K562 (cell line): ENCODE measurements around the gene MPIG6B. TPM values are rescaled to one million over a fixed set of nuclear protein-coding genes. Genes with fewer than 3 reads are reported as not detected.

Source experiments
- FOSL1 ChIP-seq: fragments of 200-800 bp; sonication (Bioruptor generic); conservative IDR thresholded peaks from 2 replicates; pipeline ENCODE4 v1.6.1; 2016; ENCODE audit warnings: missing genetic modification characterization, missing compliant biosample characterization
- FOXM1 ChIP-seq, 2 experiments: fragments of 450-650 bp in 1 of 2; sonication (generic) in 1 of 2; formaldehyde crosslinking in 1 of 2; IDR thresholded peaks; 2 replicates each; pipeline versions ENCODE4 v1.6.1 to v1.9.0; 2017 to 2022; ENCODE audit warnings: low read depth in 2 of 2, mild to moderate bottlenecking in 2 of 2, missing genetic modification reagents in 1 of 2, moderate library complexity in 1 of 2
- HDGF ChIP-seq: fragments of 450-650 bp; IDR thresholded peaks from 2 replicates; pipeline ENCODE4 v1.6.1; 2016
- KLF16 ChIP-seq: IDR thresholded peaks from 2 replicates; pipeline ENCODE4 v1.6.1; 2016; ENCODE audit warnings: antibody characterized with exemption
- LARP7 ChIP-seq: fragments of 450-650 bp; IDR thresholded peaks from 2 replicates; pipeline ENCODE4 v1.6.1; 2016
- NR2F6 ChIP-seq: fragments of 450-650 bp; formaldehyde crosslinking; IDR thresholded peaks from 2 replicates; pipeline ENCODE4 v1.4.0; 2020; ENCODE audit warnings: mild to moderate bottlenecking
- NR4A1 ChIP-seq, 2 experiments: fragments of 250-450 bp in 1 of 2; fragments of 450-650 bp in 1 of 2; sonication (Bioruptor Pico) in 1 of 2; IDR thresholded peaks; 2 replicates each; pipeline versions ENCODE4 v1.4.0 to v1.6.1; 2016 to 2020; ENCODE audit warnings: mild to moderate bottlenecking in 2 of 2, missing compliant biosample characterization in 1 of 2, missing genetic modification characterization in 1 of 2, moderate library complexity in 1 of 2
- PCBP1 ChIP-seq: fragments of 200-400 bp; formaldehyde crosslinking; IDR thresholded peaks from 2 replicates; pipeline ENCODE4 v1.6.1; 2018; ENCODE audit warnings: mild to moderate bottlenecking, low read depth, low read length; ENCODE audit not compliant: poor library complexity, severe bottlenecking
- PHF20 ChIP-seq: fragments of 450-650 bp; IDR thresholded peaks from 2 replicates; pipeline ENCODE4 v1.6.1; 2018; ENCODE audit not compliant: partially characterized antibody
- RBM34 ChIP-seq: fragments of 200-400 bp; formaldehyde crosslinking; IDR thresholded peaks from 2 replicates; pipeline ENCODE4 v1.6.1; 2018; ENCODE audit warnings: low read length, borderline replicate concordance; ENCODE audit not compliant: insufficient read depth
- TCF7 ChIP-seq: sonication (generic); IDR thresholded peaks from 2 replicates; pipeline ENCODE4 v1.6.1; 2016; ENCODE audit warnings: antibody characterized with exemption, borderline replicate concordance
- TRIM25 ChIP-seq: fragments of 450-650 bp; IDR thresholded peaks from 2 replicates; pipeline ENCODE4 v1.7.0; 2016; ENCODE audit warnings: borderline replicate concordance
- ZFX ChIP-seq: sonication (generic); formaldehyde crosslinking; IDR thresholded peaks from 2 replicates; pipeline ENCODE4 v1.8.0; 2022; ENCODE audit warnings: mild to moderate bottlenecking, missing genetic modification reagents, moderate library complexity
- ZHX1 ChIP-seq: fragments of 150-350 bp; conservative IDR thresholded peaks from 2 replicates; pipeline ENCODE4 v1.6.1; 2014; ENCODE audit warnings: low read length
- ZNF766 ChIP-seq: fragments of 200-800 bp; sonication (Bioruptor generic); conservative IDR thresholded peaks from 2 replicates; pipeline ENCODE4 v1.6.1; 2016; ENCODE audit warnings: missing genetic modification characterization, missing compliant biosample characterization
- polyA plus RNA-seq, 8 experiments: library from polyadenylated mRNA; depleted of rRNA in 4 of 8; stranded (reverse) in 5 of 8; unstranded in 3 of 8; fragments of >200 nt; fragmentation: Nextera tagmentation in 2 of 8; fragmentation: Illumina TruSeq in 1 of 8; extraction: Ambion mirVana in 2 of 8; extraction: Trizol in 1 of 8; gene quantifications; 2 replicates each; pipeline versions ENCODE4 v1.2.1 to v1.2.3, GENCODE V29; 2011 to 2014; ENCODE audit warnings: inconsistent platforms in 1 of 8, missing spikeins in 1 of 8
- total RNA-seq, 7 experiments: library from RNA; depleted of rRNA in 6 of 7; stranded (reverse); fragments of >200 nt in 6 of 7; fragmentation: Illumina TruSeq in 2 of 7; extraction: Trizol in 2 of 7; gene quantifications; 2 replicates each; pipeline versions ENCODE4 v1.2.1 to v1.2.3, GENCODE V29; 2011 to 2021; ENCODE audit warnings: low replicate concordance in 1 of 7
- TF ChIP-seq, protein P1 (sequence below): sonication (generic); formaldehyde crosslinking; IDR thresholded peaks from 2 replicates; pipeline ENCODE4 v1.4.0; 2020; ENCODE audit warnings: mild to moderate bottlenecking, missing genetic modification reagents
- TF ChIP-seq, protein P2 (sequence below), 2 experiments: fragments of 450-650 bp; conservative IDR thresholded peaks; 2 replicates each; pipeline ENCODE4 v1.6.1; 2017; ENCODE audit warnings: mild to moderate bottlenecking in 2 of 2, moderate library complexity in 2 of 2

MPIG6B gene
- total and polyA plus RNA-seq, 9 of the 15 experiments (the other 6 are each of a cell fraction or from before 2014, with no cell fraction given): 0.11 to 1.2 (median 0.28) TPM; not detected in 1

GRCh38 chr6:31769684-31770371 lies 46.7 kb downstream of the MPIG6B start (continued):
- peak; percentile 82 for TF ChIP-seq ZHX1
- 0 out of 2 replicates have a peak, but pooled peaks have one; percentile 33 for TF ChIP-seq TCF7
- peak; percentile 47; the same call in 1 of the 2 replicates for TF ChIP-seq FOSL1
- TF ChIP-seq, protein P1, sequence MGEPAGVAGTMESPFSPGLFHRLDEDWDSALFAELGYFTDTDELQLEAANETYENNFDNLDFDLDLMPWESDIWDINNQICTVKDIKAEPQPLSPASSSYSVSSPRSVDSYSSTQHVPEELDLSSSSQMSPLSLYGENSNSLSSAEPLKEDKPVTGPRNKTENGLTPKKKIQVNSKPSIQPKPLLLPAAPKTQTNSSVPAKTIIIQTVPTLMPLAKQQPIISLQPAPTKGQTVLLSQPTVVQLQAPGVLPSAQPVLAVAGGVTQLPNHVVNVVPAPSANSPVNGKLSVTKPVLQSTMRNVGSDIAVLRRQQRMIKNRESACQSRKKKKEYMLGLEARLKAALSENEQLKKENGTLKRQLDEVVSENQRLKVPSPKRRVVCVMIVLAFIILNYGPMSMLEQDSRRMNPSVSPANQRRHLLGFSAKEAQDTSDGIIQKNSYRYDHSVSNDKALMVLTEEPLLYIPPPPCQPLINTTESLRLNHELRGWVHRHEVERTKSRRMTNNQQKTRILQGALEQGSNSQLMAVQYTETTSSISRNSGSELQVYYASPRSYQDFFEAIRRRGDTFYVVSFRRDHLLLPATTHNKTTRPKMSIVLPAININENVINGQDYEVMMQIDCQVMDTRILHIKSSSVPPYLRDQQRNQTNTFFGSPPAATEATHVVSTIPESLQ (CRISPR knock-in tag): no peak
- TF ChIP-seq ZNF766 (CRISPR knock-in tag): peak; percentile 56; the same call in 1 of the 2 replicates
- peak; percentile 39; the same call in 1 of the 2 replicates for TF ChIP-seq ZFX
- TF ChIP-seq RBM34: no peak
- no peak for TF ChIP-seq NR2F6 (CRISPR knock-in tag)
- peak; percentile 84; the same call in 1 of the 2 replicates for TF ChIP-seq LARP7
- peak; percentile 97 for TF ChIP-seq HDGF
- TF ChIP-seq FOXM1 (IDR thresholded peaks at IDR 0.05; ENCODE audit: low read depth): no peak
- TF ChIP-seq FOXM1 (CRISPR knock-in tag; IDR thresholded peaks at IDR 0.05; ENCODE audit: low read depth): peak; percentile 70; the same call in 1 of the 2 replicates
- TF ChIP-seq PHF20: peak; percentile 14
- TF ChIP-seq, protein P2, sequence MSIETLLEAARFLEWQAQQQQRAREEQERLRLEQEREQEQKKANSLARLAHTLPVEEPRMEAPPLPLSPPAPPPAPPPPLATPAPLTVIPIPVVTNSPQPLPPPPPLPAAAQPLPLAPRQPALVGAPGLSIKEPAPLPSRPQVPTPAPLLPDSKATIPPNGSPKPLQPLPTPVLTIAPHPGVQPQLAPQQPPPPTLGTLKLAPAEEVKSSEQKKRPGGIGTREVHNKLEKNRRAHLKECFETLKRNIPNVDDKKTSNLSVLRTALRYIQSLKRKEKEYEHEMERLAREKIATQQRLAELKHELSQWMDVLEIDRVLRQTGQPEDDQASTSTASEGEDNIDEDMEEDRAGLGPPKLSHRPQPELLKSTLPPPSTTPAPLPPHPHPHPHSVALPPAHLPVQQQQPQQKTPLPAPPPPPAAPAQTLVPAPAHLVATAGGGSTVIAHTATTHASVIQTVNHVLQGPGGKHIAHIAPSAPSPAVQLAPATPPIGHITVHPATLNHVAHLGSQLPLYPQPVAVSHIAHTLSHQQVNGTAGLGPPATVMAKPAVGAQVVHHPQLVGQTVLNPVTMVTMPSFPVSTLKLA (conservative IDR thresholded peaks at IDR 0.05): no peak
- peak; percentile 28; the same call in 1 of the 2 replicates for TF ChIP-seq TRIM25
- peak; percentile 93; the same call in 1 of the 2 replicates for TF ChIP-seq NR4A1 (CRISPR knock-in tag; IDR thresholded peaks at IDR 0.05)
- TF ChIP-seq NR4A1 (tag; IDR thresholded peaks at IDR 0.05): 0 out of 2 replicates have a peak, but pooled peaks have one; percentile 30
- peak; percentile 83 for TF ChIP-seq KLF16
- TF ChIP-seq PCBP1: no peak
